Activated CD4-positive, CD25-positive, alpha-beta regulatory T cell treated with anti-CD3 and anti-CD28 coated beads, Interleukin-2, amount 50 U/mL, for 24 hours (primary cell): ENCODE results near the gene ENTPD5.
A peak's percentile ranks its signal among the peaks of the same experiment; 100 is the strongest.
"Not testable (repeated sequence)": the region's sequence is repeated elsewhere in the genome, so short reads cannot be mapped to it uniquely, and the experiment has no call there.

Experiments
- ATAC-seq, 2 donors: fragments of 150-1000 bp; cut with Tn5 transposase; one replicate each; pipeline ENCODE4 v1.10.0; 2021; ENCODE audit warnings: mild to moderate bottlenecking in 1 of 2, moderate library complexity in 1 of 2

ENTPD5 gene

GRCh38 chr14:74018586-74019407 lies at the start of gene ENTPD5, which contains the start of gene BBOF1:
Gene ENTPD5, minus strand, starts transcription at chr14:74019288. Its CDS starts 31,186 bp downstream, at chr14:73988102.
Gene BBOF1, plus strand, starts transcription at chr14:74019349. Its CDS starts 130 bp downstream, at chr14:74019479.
- ATAC-seq, result peak; percentile 94 to 95

DNA sequence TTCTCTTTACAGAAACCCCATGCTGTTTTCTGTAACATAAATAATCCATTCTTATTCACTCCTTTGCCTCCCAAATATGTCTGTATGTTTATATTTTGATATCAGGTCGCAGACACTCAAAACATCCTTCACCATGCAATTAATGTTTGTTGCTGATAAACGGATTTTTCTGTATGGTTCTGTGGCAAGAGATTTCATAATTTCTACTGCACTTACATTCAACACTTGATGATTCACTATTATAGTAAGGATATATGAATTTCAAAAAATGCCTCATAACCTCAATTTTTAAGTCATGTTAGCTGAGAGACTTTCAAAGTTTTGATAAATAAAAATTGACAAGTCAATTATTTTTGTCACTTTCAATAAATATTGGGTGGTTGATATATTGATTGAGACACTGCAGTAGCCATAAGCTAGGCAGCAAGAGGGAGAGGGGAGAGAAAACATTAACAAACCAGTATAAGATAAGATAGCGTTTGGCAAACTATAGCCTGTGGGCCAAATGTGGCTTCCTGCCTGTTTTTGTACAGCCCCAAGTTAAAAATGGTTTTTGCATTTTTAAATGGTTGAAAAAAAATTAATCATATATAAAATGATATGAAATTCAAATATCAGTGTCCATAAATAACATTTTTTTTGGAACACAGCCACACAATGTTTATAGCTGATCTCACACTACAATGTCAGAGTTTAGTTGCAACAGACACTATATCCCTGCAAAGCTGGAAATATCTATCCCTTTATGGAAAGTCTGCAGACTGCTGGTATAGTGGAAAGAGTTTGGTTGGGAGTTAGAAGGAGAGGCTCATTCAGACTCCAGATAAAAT lies 46.9 kb upstream of the ENTPD5 start:
- ATAC-seq, result no peak

DNA sequence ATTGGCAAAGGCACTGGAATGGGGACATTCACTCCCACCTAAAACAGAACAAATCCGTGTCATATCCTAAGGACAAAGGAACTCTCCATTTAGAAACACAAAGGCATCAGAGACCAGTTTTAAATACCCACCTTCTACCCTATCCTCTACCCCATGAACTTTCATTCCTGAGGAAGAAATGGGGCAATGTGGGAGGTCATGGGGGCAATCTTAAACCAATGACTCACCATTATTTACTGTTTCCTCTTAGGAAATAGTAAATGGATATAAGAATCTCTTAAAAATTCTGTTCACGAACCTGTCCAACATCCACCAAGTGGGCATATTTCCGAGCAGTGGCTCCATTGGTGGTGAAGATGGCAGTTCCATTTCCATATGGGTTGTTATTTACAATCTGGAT lies 45.8 kb upstream of the ENTPD5 start:
- ATAC-seq, result no peak

DNA sequence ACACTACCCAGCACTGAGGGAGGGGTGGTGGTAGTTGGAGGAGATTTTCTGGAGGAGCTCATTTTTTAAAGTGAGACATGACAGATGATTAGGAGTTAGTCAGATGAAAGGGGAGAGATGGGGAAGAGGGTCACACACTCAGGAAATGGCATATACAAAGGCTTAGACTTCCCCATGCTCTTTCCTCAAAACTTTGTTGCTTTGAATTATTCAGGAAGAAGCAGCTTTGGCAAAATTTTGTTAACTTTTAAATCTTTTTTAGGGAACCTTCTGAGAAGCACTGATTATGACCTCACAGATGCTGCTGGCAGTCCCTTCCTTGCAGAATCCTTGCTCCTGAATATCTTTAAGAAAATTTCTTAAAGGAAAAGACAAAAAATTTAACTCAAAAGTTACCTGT lies 45.3 kb upstream of the ENTPD5 start:
- ATAC-seq, result no peak

- no peak for ATAC-seq
Measured at GRCh38 chr14:74062809-74063150, 43.7 kb upstream of the ENTPD5 start.

DNA sequence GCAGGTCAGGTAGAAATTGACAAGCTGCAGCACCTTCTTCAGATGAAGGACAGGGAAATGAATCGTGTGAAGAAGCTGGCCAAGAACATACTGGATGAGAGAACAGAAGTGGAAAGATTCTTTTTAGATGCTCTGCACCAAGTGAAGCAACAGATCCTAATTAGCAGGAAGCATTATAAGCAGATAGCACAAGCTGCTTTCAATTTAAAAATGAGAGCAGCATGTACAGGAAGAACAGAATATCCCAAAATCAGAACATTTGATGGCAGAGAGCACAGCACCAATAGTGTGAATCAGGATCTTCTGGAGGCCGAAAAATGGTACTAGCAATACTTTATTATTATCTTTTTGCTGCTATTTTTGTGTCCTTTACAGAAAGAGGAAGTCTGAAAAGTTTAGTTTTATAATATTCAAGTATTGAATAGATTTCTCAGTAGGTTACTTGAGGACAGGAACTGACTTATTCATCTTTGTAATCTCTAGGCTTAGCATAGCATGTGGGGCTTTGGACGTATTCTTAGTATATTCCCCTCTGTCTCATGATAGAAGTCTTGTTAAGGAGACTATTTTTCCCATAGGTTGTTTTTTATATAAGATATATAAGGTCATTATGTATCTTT lies 30.9 kb upstream of the ENTPD5 start:
- ATAC-seq, result no peak

DNA sequence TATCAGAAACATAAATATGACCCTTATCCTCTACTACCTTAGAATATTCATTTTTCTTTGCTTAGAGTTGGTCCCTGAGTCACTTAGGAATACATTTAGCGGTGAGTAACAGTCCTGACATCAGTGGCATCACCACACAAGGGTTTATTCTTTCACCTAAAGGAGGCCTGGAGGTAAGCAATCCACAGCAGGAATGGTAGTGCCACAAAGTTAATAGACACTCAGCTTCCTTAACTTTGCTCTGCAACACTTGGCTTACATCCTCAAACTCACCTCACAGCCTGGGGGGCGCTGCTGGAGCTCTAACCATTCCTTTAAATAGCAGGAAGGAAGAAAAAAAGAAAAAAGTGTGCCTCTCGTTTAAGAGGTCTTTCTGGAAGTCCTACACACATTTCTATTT lies 29.2 kb upstream of the ENTPD5 start:
- ATAC-seq, result no peak

GRCh38 chr14:74045522-74045921 lies 26.4 kb upstream of the ENTPD5 start:
- ATAC-seq, result no peak

DNA sequence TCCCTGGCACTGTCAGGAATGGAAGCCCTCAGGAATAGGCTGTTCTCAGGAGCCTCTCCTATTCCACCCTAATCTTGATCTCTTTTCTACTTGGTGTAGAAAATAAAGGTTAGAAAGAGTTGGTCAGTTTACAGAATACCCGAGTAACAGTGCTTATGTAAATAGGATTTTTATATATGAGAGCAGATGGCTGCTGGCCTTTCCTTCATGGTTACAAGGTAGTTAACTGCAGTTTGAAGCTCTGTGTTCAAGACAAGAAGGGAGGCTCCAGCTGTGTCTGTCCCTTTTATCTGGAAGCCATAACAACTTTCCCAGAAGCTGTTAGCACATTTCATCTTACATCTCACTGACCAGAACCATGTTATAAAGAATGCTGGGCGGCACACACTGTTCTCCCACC lies 23.2 kb upstream of the ENTPD5 start:
- ATAC-seq, result no peak

- peak in 1 of 2 donors; percentile 41 for ATAC-seq
Measured at GRCh38 chr14:74038020-74038859, 19.2 kb upstream of the ENTPD5 start.

GRCh38 chr14:74035556-74035955 lies 16.5 kb upstream of the ENTPD5 start:
- ATAC-seq, result no peak

DNA sequence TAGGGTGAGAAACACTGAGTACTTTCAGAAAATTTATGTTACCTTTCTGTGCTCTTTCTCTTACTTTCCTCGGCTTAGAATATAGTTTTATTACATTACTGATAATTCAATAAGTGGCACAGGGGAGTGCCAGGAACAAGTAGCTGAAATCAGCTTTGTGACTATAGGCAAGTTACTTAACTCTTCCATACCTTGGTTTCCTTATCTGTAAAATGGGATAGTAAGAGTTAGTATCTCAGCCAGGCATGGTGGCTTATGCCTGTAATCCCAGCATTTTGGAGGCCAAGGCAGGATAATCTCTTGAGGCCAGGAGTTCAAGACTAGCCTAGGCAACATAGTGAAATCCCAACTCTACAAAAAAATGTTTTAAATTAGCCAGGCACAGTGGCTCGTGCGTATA lies 15.5 kb upstream of the ENTPD5 start:
- ATAC-seq, result no peak

- no peak for ATAC-seq
Measured at GRCh38 chr14:74029136-74029535, 10.0 kb upstream of the ENTPD5 start.

GRCh38 chr14:74022346-74022745 lies 3.3 kb upstream of the ENTPD5 start:
- no peak for ATAC-seq

DNA sequence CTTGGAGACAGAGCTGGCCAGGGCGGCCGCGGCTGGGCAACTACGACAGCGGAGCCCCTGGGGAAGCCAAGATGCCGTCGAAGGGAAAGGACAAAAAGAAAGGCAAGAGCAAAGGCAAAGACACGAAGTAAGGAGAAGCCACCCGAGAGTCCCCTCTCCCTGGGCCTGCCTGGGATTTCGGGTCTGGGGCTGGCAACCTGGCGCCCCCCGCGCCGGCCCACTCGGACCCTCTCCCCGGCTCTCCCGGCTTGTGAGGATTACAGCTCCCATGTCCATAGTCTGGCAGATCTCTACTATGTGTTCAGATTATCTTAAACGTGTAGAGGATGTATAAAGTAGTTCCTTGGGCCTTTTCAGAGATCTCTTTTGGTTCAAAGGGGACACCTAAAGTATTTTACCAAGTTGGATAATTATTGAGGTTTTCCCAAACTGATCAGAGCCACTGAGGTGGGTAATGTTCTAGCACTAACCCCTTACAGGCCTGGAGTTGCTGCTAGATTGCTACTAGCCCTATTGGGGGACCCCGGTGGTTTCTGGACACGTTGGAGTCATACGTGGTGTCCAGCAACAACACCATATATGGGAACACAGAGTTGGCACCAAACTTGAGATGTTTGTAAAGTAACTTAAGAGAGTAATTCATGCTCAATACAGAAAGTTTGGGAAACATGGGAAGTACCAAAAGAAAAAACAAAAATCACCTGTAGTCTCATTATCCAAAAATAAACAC lies 485 bp upstream of the ENTPD5 start:
- no peak for ATAC-seq

DNA sequence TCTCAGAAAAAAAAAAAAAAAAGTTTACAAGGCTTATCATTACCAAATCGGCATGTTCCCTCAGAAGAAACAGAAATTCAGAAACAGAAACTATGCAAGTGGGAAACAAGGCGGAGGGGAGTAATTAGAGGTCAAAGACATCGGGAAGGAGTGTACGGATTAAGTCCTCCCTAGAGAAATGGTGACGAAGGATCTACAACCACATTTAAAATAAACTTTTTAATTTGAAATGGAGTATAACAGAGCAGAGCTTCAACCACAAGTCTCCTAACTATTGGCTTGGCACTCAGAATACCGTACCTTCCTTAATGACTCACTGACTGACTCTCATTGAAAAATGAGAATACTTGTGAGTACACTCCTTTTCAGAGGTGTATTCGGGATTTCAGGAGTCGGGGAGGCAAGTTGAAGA lies 908 bp downstream of the ENTPD5 start:
- peak; percentile 33 to 36 for ATAC-seq

GRCh38 chr14:74015963-74016362 lies 3.1 kb downstream of the ENTPD5 start:
- ATAC-seq, result no peak

- no peak for ATAC-seq
Measured at GRCh38 chr14:74015176-74015575, 3.9 kb downstream of the ENTPD5 start.

DNA sequence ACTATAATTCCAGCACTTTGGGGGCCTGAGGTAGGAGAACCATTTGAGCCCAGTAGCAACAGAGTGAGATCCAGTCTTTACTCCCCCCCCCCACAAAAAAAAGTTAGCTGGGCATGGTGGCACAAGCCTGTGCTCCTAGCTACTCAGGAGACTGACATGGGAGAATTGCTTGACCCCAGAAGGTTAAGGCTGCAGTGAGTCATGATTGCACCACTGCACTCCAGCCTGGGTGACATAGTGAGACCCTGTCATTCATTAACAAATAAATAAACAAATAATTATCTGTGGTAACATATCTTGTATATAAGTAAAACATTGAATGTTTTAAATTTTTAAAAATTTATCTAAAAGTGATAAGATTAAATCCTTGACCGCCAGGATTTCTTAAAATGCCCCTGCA lies 4.8 kb downstream of the ENTPD5 start:
- ATAC-seq, result no peak

- ATAC-seq, result no peak
Measured at GRCh38 chr14:74008843-74009499, 10.1 kb downstream of the ENTPD5 start.

GRCh38 chr14:74005664-74006063 lies 13.4 kb downstream of the ENTPD5 start:
- ATAC-seq, result not testable (repeated sequence)
